ENCODE measurements around the gene EIF2B4. TPM values are rescaled to one million over a fixed set of nuclear protein-coding genes. Genes with fewer than 3 reads are reported as not detected.
"Not testable (repeated sequence)": the region's sequence is repeated elsewhere in the genome, so short reads cannot be mapped to it uniquely, and the experiment has no call there.

The EIF2B4 gene
- total and polyA plus RNA-seq, 4 donors: 10.5 to 25.8 (median 20.8) TPM

- DNase-seq (ENCODE audit: low spot score): no peak
- 49% methylated on average over 8 of the region's 8 CpGs for WGBS
- TF ChIP-seq ATF3 (IDR thresholded peaks at IDR 0.05) (peak; percentile 99), CTCF (IDR thresholded peaks at IDR 0.05; ENCODE audit: low read depth, low read length, missing input control) (peak; percentile 66), ZBTB33 (IDR thresholded peaks at IDR 0.05) (no peak), HNF4A (conservative IDR thresholded peaks at IDR 0.05) (peak; percentile 26 to 67), RAD21 (IDR thresholded peaks at IDR 0.05) (peak; percentile 81 to 83), YY1 (IDR thresholded peaks at IDR 0.05) (peak; percentile 71), HNF4G (IDR thresholded peaks at IDR 0.05) (no peak), GABPA (IDR thresholded peaks at IDR 0.05 in 1 of 2, conservative IDR thresholded peaks at IDR 0.05 in 1 of 2) (peak in 1 of 2 donors; percentile 65), FOXA2 (IDR thresholded peaks at IDR 0.05) (peak; percentile 18), REST (IDR thresholded peaks at IDR 0.05) (no peak), JUND (IDR thresholded peaks at IDR 0.05) (peak; percentile 100), NR2F2 (IDR thresholded peaks at IDR 0.05) (no peak), FOXA1 (IDR thresholded peaks at IDR 0.05) (no peak), RXRA (IDR thresholded peaks at IDR 0.05) (peak in 1 of 2 donors; percentile 65), SP1 (IDR thresholded peaks at IDR 0.05) (peak; percentile 33), MAX (IDR thresholded peaks at IDR 0.05) (peak; percentile 15), TAF1 (conservative IDR thresholded peaks at IDR 0.05) (no peak), EGR1 (IDR thresholded peaks at IDR 0.05; ENCODE audit: low read depth in 2 of 2) (no peak)
- peak overlapping the region in 1 of 2 donors; percentile 4 for H3K27ac ChIP-seq (ENCODE audit: low read depth in 1 of 2, low read length in 2 of 2)
- H3K9ac ChIP-seq (ENCODE audit: low read depth in 1 of 2, low read length in 2 of 2): no peak overlapping the region
- H3K36me3 ChIP-seq (ENCODE audit: control insufficient read depth in 4 of 4, insufficient read depth in 3 of 4, low read depth in 1 of 4, low read length in 3 of 4): peaks cover 0 to 4% (median 2%) of the 10 kb centered on the region in 4 donors
- H3K4me3 ChIP-seq (ENCODE audit: low read depth in 1 of 3, low read length in 3 of 3): no peak overlapping the region
- no peaks in the 10 kb centered on the region for H3K9me3 ChIP-seq (ENCODE audit: control insufficient read depth in 4 of 4, low read length in 3 of 4)
- H3K4me1 ChIP-seq (ENCODE audit: control insufficient read depth in 4 of 4, insufficient read depth in 4 of 4, low read length in 3 of 4): peaks cover 5 to 22% (median 15%) of the 10 kb centered on the region in 4 donors
- no peaks in the 10 kb centered on the region for H3K27me3 ChIP-seq (ENCODE audit: control insufficient read depth in 4 of 4, insufficient read depth in 4 of 4, low read length in 3 of 4)
Observed at GRCh38 chr2:27320958-27321543, 49.1 kb downstream of the EIF2B4 start.

- H3K27me3 ChIP-seq (ENCODE audit: control insufficient read depth in 4 of 4, insufficient read depth in 4 of 4, low read length in 3 of 4): not testable (repeated sequence)
Observed at GRCh38 chr2:27319839-27320238, 50.3 kb downstream of the EIF2B4 start.

More at GRCh38 chr2:27319839-27320238, 50.3 kb downstream of the EIF2B4 start:
- H3K36me3 ChIP-seq (ENCODE audit: control insufficient read depth in 4 of 4, insufficient read depth in 3 of 4, low read depth in 1 of 4, low read length in 3 of 4); H3K4me3 ChIP-seq (ENCODE audit: low read depth in 1 of 3, low read length in 3 of 3); DNase-seq (ENCODE audit: low spot score); H3K9ac ChIP-seq (ENCODE audit: low read depth in 1 of 2, low read length in 2 of 2); H3K27ac ChIP-seq (ENCODE audit: low read depth in 1 of 2, low read length in 2 of 2); H3K9me3 ChIP-seq (ENCODE audit: control insufficient read depth in 4 of 4, low read length in 3 of 4): not testable (repeated sequence)
- H3K4me1 ChIP-seq (ENCODE audit: control insufficient read depth in 4 of 4, insufficient read depth in 4 of 4, low read length in 3 of 4): peaks cover 5 to 22% (median 15%) of the 10 kb centered on the region in 4 donors
- 95% methylated on average over 15 of the region's 15 CpGs for WGBS
